Activated effector memory CD4-positive, alpha-beta T cell treated with Interleukin-2 at 50 U/mL for 16 hours (primary cell): ENCODE data around the gene TOR1AIP2.

Source experiments
- DNase-seq: peaks from one replicate; pipeline ENCODE4 v3.0.0-alpha.2; 2020

The TOR1AIP2 gene

GRCh38 chr1:179877586-179878265 lies at the start of gene TOR1AIP2:
TOR1AIP2 (minus strand) TSS chr1:179877803; CDS start chr1:179852665, 25,138 bp downstream.
- peak; percentile 78 for DNase-seq

- DNase-seq, result no peak
Measured at GRCh38 chr1:179926850-179927205, 49.2 kb upstream of the TOR1AIP2 start.

- no peak for DNase-seq
Measured at GRCh38 chr1:179925922-179926849, 48.6 kb upstream of the TOR1AIP2 start.

GRCh38 chr1:179925302-179925701 lies 47.7 kb upstream of the TOR1AIP2 start:
- DNase-seq, result no peak

GRCh38 chr1:179924268-179924667 lies 46.7 kb upstream of the TOR1AIP2 start:
- DNase-seq, result no peak

- no peak for DNase-seq
Measured at GRCh38 chr1:179923029-179923428, 45.4 kb upstream of the TOR1AIP2 start.

GRCh38 chr1:179921981-179922872 lies 44.6 kb upstream of the TOR1AIP2 start:
- DNase-seq, result no peak

GRCh38 chr1:179921472-179921871 lies 43.9 kb upstream of the TOR1AIP2 start:
- no peak for DNase-seq

- DNase-seq, result no peak
Measured at GRCh38 chr1:179917601-179918429, 40.2 kb upstream of the TOR1AIP2 start.

- DNase-seq, result no peak
Measured at GRCh38 chr1:179911812-179912211, 34.2 kb upstream of the TOR1AIP2 start.

- no peak for DNase-seq
Measured at GRCh38 chr1:179910934-179911333, 33.3 kb upstream of the TOR1AIP2 start.

GRCh38 chr1:179889589-179889988 lies 12.0 kb upstream of the TOR1AIP2 start:
- DNase-seq, result no peak

GRCh38 chr1:179888071-179888470 lies 10.5 kb upstream of the TOR1AIP2 start:
- DNase-seq, result no peak

- DNase-seq, result peak; percentile 9
Measured at GRCh38 chr1:179883745-179884138, 6.1 kb upstream of the TOR1AIP2 start.

GRCh38 chr1:179883040-179883744 lies 5.6 kb upstream of the TOR1AIP2 start:
- no peak for DNase-seq

GRCh38 chr1:179882253-179883039 lies 4.8 kb upstream of the TOR1AIP2 start, which contains the start of gene TOR1AIP1:
TOR1AIP1 (plus strand) TSS chr1:179882285; CDS start chr1:179882503, 218 bp downstream.
- DNase-seq, result peak; percentile 96

- DNase-seq, result no peak
Measured at GRCh38 chr1:179881642-179882252, 4.1 kb upstream of the TOR1AIP2 start.

GRCh38 chr1:179879797-179880196 lies 2.2 kb upstream of the TOR1AIP2 start:
- DNase-seq, result no peak

- no peak for DNase-seq
Measured at GRCh38 chr1:179876300-179876715, 1.3 kb downstream of the TOR1AIP2 start.
